Measurements from ENCODE around the gene QARS1. TPM values are rescaled to one million over a fixed set of nuclear protein-coding genes. Genes with fewer than 3 reads are reported as not detected.

The QARS1 gene
- polyA plus RNA-seq (2013, experiment 1 of 2): 229 TPM
- polyA plus RNA-seq (2013, experiment 2 of 2): 244 TPM

DNA sequence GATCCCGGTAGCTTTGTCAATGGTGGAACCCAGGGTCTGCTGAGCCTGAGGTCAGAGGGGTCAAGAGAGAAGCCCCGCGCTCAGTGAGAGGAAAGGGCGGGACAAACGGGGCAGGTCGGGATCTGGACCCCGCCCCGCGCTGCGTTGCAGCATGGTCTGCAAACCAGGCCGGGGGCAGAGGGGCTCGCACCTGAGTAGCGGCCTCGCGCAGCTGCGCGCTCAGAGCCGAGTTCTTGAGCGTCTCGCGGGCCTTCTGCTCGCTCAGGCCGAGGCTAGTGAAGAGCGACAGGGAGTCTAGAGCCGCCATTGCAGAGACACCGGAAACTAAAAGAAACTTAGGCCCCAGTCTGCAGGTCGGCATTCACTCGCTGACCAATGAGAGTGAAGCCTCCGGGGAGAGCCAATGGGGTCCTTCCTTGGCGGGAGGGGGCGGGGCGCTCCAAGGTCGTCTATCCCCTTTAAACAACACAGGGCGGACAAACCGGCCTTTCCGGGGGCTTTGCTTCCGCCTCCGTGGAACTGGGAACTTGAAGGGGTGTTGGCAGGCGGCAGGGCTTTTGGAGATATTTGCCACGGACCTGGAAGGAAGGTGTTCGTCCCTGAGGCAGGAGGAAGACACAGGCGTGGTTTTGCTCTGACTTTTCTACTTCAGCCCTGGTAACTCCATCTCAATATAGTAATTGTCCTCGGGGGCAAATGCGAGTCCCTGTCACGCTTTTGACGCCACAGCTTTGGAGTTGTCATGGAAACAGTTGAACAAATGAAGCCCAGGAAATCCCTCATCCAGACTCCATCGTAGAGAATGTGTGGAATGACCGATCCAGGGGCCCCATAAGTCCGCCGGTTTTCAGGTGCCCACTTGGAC lies at the start of gene QARS1:
TSS of gene QARS1 (minus strand) at position 331 of the 865 bp plus-strand sequence. CDS start at position 307, 24 bp downstream.
- H3K27me3 ChIP-seq (ENCODE audit: insufficient read depth, low read length): no peaks in the 10 kb centered on the region
- H3K36me3 ChIP-seq (ENCODE audit: insufficient read depth, low read length): peaks cover 63% of the 10 kb centered on the region
- 2% methylated on average over 50 of the region's 50 CpGs for WGBS
- H3K27ac ChIP-seq (ENCODE audit: low read depth, low read length): peak within 1 kb of the TSS; percentile 91
- H3K4me3 ChIP-seq (ENCODE audit: low read length): peak within 1 kb of the TSS; percentile 82
- peak within 1 kb of the TSS; percentile 97 for H3K9ac ChIP-seq (ENCODE audit: low read depth, low read length)
- peaks cover 8% of the 10 kb centered on the region; the same call in 1 of the 2 replicates for H3K4me1 ChIP-seq (ENCODE audit: insufficient read depth, low read length)
- H3K9me3 ChIP-seq (ENCODE audit: insufficient read depth, low read depth, low read length): no peaks in the 10 kb centered on the region

DNA sequence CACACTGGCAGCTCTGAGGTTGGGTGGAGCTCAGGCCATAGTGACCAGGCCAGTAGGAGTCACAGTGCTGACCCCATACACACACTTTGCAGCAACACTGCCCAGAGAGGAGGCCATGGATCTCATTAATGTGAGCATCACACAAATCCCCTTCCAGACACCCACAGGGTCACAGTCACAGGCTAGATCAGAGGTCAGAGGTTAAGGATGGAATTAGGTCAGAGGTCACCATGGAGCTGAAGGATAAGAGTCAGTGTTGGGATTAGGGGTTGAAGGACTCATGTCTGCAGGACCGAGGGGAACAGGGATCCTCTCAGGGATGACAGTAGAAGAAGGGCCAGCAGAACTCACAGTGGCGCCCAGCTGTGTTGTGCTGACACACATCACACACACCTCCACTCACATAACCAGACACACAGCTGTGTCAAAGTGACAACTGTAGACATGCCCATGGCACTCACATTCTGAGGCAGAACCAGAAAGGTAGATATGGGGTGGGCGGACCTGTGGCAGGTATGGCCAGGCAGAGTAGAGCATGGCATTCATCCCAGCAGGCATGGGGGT lies 48.9 kb upstream of the QARS1 start:
- no peak overlapping the region for H3K4me3 ChIP-seq (ENCODE audit: low read length)
- no peak overlapping the region for H3K27ac ChIP-seq (ENCODE audit: low read depth, low read length)
- peaks cover 5% of the 10 kb centered on the region; the same call in 1 of the 2 replicates for H3K27me3 ChIP-seq (ENCODE audit: insufficient read depth, low read length)
- H3K9ac ChIP-seq (ENCODE audit: low read depth, low read length): no peak overlapping the region
- no peaks in the 10 kb centered on the region for H3K9me3 ChIP-seq (ENCODE audit: insufficient read depth, low read depth, low read length)
- WGBS: 87% methylated on average over 3 of the region's 3 CpGs
- no peaks in the 10 kb centered on the region for H3K36me3 ChIP-seq (ENCODE audit: insufficient read depth, low read length)
- no peaks in the 10 kb centered on the region for H3K4me1 ChIP-seq (ENCODE audit: insufficient read depth, low read length)

DNA sequence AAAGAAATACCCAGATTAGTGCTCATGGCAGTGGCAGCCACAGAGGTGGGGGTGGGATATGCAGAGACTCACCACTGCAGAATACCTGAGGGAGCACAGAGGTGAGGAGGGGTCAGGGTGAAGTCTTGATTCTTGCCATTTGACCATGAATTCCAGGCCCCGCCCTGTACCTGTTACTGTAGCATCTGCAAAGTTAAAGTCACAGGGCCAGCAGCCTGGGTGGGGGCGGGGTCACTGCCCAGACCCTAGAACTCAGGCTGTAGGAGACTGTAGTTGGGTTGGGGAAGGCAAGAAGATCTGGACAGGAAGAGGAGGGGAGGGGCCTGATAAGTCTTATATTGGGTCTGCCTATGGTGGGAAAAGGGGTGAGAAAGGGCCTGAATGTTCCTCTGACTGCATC lies 47.1 kb upstream of the QARS1 start:
- no peak overlapping the region for H3K4me3 ChIP-seq (ENCODE audit: low read length)
- no peak overlapping the region for H3K27ac ChIP-seq (ENCODE audit: low read depth, low read length)
- 87% methylated on average over 2 of the region's 2 CpGs for WGBS
- no peaks in the 10 kb centered on the region for H3K36me3 ChIP-seq (ENCODE audit: insufficient read depth, low read length)
- H3K27me3 ChIP-seq (ENCODE audit: insufficient read depth, low read length): peaks cover 5% of the 10 kb centered on the region; the same call in 1 of the 2 replicates
- no peak overlapping the region for H3K9ac ChIP-seq (ENCODE audit: low read depth, low read length)
- H3K9me3 ChIP-seq (ENCODE audit: insufficient read depth, low read depth, low read length): no peaks in the 10 kb centered on the region
- H3K4me1 ChIP-seq (ENCODE audit: insufficient read depth, low read length): no peaks in the 10 kb centered on the region

DNA sequence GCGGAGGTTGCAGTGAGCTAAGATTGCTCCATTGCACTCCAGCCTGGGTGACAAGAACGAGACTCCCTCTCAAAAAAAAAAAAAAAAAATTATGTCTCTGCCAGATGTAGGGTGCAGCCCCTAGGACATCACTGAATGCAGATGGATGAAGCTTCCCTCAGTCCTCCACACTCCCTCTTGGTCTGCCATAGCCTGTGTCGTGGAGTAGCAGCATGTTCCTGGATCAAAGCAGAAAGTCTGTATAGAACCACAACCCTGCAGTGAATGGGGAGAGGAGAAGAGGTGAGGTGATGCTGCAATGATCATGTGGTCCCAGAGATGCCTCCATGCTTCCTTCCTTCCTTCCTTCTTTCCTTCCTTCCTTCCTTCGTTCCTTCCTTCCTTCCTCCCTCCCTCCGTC lies 43.6 kb upstream of the QARS1 start:
- H3K9me3 ChIP-seq (ENCODE audit: insufficient read depth, low read depth, low read length): no peaks in the 10 kb centered on the region
- no peak overlapping the region for H3K4me3 ChIP-seq (ENCODE audit: low read length)
- H3K27ac ChIP-seq (ENCODE audit: low read depth, low read length): no peak overlapping the region
- H3K27me3 ChIP-seq (ENCODE audit: insufficient read depth, low read length): peaks cover 5% of the 10 kb centered on the region; the same call in 1 of the 2 replicates
- no peak overlapping the region for H3K9ac ChIP-seq (ENCODE audit: low read depth, low read length)
- no peaks in the 10 kb centered on the region for H3K4me1 ChIP-seq (ENCODE audit: insufficient read depth, low read length)
- no peaks in the 10 kb centered on the region for H3K36me3 ChIP-seq (ENCODE audit: insufficient read depth, low read length)
- WGBS: 90% methylated on average over 5 of the region's 5 CpGs

DNA sequence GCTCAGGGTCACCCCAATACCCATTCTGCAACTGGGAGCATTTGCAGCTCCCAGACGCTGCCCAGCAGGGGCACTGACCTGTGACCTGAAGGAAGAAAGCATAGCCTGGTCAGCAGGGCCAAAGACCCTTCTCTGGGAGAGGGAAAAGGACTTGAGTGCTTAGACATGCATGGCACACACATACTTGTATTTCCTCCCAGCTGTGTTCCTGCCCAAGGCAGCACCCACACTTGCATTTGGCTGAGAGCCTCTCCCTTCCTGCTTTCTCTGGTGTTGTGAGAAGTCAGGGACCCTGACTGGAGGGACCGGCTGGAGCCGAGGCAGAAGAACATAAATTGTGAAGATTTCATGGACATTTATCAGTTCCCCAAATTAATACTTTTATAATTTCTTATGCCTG lies 35.5 kb upstream of the QARS1 start:
- Histone ChIP-seq H3K9me3 (ENCODE audit: insufficient read depth, low read depth, low read length) (peaks cover 9% of the 10 kb centered on the region; the same call in 1 of the 2 replicates), H3K36me3 (ENCODE audit: insufficient read depth, low read length) (no peaks in the 10 kb centered on the region), H3K9ac (ENCODE audit: low read depth, low read length) (no peak overlapping the region), H3K4me3 (ENCODE audit: low read length) (no peak overlapping the region), H3K27ac (ENCODE audit: low read depth, low read length) (no peak overlapping the region), H3K27me3 (ENCODE audit: insufficient read depth, low read length) (no peaks in the 10 kb centered on the region), H3K4me1 (ENCODE audit: insufficient read depth, low read length) (no peaks in the 10 kb centered on the region)
- 54% methylated on average over 1 of the region's 3 CpGs for WGBS

DNA sequence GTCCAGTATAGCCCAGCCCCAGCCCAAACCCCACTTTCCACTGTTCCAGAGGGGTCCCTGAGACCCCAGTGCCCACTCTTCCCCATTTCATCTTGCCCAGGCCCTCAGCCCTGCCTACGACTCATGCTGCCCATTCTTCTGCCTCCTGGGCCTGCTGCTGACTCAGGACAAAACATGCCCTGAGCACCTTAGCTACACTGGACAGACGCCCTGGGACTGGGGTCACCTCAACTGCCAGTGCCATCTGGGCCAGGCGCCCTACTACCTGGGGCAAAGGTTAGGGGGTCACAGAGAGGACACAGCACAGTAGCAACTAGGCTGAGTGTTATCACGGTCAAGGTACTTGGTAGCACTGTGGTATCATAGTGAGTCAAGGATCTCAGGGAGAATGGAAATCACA lies 30.9 kb upstream of the QARS1 start:
- Histone ChIP-seq H3K27me3 (ENCODE audit: insufficient read depth, low read length) (no peaks in the 10 kb centered on the region), H3K9me3 (ENCODE audit: insufficient read depth, low read depth, low read length) (no peaks in the 10 kb centered on the region), H3K4me1 (ENCODE audit: insufficient read depth, low read length) (peaks cover 9% of the 10 kb centered on the region; the same call in 1 of the 2 replicates), H3K4me3 (ENCODE audit: low read length) (no peak overlapping the region), H3K9ac (ENCODE audit: low read depth, low read length) (no peak overlapping the region), H3K27ac (ENCODE audit: low read depth, low read length) (no peak overlapping the region), H3K36me3 (ENCODE audit: insufficient read depth, low read length) (no peaks in the 10 kb centered on the region)
- WGBS: 86% methylated on average over 4 of the region's 4 CpGs

DNA sequence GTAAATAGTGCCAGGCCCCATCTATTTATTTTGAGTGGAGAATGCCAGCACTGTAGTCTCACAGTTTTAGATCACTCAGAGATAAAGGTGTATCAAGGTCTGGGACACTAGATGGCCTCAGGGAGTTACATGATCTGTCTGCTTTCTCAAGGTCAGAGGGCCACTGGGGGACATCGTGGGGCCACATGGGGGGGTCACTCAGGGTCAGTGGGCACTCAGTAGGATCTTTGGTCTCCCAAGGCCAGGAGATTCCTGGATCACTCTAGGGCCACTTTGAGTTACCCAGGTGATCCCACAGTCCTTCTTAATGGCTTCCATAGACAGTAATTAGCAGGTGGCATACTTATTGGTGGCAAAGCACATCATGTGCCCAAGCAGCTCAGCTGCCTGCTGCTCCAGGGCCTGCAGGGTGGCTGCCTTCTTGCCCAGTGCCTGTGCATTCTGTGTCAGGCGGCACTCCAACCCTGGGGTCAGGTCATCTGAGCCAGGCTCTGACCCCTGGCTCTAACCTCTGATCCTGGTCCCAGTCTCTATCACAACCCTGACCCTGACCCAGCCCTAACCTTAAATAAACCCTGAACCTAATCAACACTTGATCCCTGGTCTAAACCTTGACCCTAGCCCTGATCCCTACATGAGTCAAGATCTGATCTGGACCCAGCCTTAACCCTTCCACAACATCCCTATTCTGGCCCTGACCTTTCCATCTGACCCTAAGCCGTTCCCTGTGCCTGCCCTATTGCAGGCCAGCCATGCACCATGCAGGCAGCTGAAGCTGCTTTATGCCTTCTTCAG lies 30.1 kb upstream of the QARS1 start:
- no peak overlapping the region for H3K9ac ChIP-seq (ENCODE audit: low read depth, low read length)

DNA sequence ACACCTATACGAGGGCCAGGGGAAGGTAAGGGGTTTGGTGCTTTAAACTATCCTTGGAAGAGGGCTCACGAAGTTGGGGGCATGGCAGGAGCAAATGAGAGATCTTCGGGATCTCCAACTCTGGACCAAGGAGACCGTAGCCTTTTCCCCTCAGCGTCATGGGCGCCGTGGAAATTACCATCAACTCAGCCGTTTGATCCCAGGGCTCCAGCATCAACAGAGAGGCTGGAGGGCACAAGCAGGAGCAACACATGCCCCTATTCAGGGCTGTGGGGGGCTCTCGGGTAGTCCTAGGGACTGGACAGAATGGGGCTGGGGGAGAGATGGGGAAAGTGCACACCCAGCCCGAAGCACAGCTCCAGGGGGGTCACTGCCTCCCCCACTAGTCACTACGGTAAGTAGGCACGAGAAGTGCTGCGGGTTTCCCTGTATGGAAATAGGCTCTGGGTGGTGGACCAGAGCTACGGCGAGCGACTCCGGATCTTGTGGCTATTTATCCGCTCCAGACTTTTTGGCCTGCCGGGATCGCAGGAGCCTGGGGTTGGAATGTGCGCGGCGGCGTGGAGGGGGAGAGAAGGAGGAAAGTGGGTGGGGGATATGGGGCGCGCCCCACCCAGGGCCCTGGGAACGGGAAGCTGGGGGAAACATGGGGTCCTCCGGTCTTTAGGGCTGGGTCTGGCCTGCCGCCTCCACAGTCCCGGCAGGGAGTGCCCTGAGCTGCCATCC lies 28.8 kb upstream of the QARS1 start:
- H3K4me3 ChIP-seq (ENCODE audit: low read length): peak overlapping the region; percentile 89
- no peaks in the 10 kb centered on the region for H3K9me3 ChIP-seq (ENCODE audit: insufficient read depth, low read depth, low read length)
- H3K27ac ChIP-seq (ENCODE audit: low read depth, low read length): peak overlapping the region; percentile 58; the same call in 1 of the 2 replicates
- H3K4me1 ChIP-seq (ENCODE audit: insufficient read depth, low read length): peaks cover 9% of the 10 kb centered on the region; the same call in 1 of the 2 replicates
- H3K9ac ChIP-seq (ENCODE audit: low read depth, low read length): peak overlapping the region; percentile 63
- H3K36me3 ChIP-seq (ENCODE audit: insufficient read depth, low read length): no peaks in the 10 kb centered on the region
- H3K27me3 ChIP-seq (ENCODE audit: insufficient read depth, low read length): no peaks in the 10 kb centered on the region
- WGBS: under 1% methylated on average over 30 of the region's 30 CpGs

More for the DNA sequence above, 30.1 kb upstream of the QARS1 start:
- Histone ChIP-seq H3K4me3 (ENCODE audit: low read length) (0 out of 2 replicates have a peak overlapping the region, but pooled peaks have one; percentile 89), H3K27me3 (ENCODE audit: insufficient read depth, low read length) (no peaks in the 10 kb centered on the region), H3K27ac (ENCODE audit: low read depth, low read length) (no peak overlapping the region), H3K4me1 (ENCODE audit: insufficient read depth, low read length) (peaks cover 9% of the 10 kb centered on the region; the same call in 1 of the 2 replicates), H3K9me3 (ENCODE audit: insufficient read depth, low read depth, low read length) (no peaks in the 10 kb centered on the region), H3K36me3 (ENCODE audit: insufficient read depth, low read length) (no peaks in the 10 kb centered on the region)
- WGBS: 82% methylated on average over 3 of the region's 3 CpGs

DNA sequence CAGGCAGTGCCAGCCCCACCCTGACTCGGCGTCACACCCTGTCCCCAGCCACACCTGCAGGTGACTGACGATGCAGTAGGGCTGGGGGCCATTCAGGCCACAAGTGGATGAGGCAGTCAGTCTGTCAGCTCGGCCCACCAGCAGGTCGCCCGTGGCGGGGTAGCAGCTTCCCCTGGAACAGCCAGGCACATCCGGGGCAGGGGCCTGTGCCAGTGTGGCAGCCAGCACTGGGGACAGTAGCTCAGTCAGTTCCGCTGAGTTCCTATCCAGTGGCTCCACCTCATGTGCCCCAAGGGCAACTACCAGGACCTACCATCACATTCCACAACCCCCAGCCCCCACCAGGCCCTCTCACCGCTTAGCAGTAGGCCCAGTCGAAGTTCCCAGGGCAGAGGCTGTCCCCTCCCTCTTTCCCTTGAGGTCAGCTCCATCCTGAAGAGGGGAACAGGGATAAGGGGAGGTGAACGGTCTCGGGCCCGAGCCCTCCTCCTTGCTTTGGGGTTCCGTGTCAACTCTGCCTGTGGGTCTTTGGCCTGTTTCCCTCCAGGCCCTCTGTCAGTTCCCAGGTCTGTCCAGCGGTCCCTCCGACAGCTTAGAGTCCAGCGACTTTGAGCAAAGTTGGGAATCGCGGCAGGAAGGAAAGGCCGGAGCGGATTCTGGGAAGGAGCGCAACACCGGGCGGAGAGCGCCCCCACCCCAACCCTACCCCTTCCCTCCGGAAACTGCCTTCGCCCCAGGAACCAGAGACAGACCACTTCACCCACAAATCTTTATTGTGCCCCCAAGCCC lies 28.1 kb upstream of the QARS1 start, which contains the start of gene LAMB2:
TSS of gene LAMB2 (minus strand) at position 614 of the 789 bp plus-strand sequence. CDS start at position 431, 183 bp downstream.
- Histone ChIP-seq H3K36me3 (ENCODE audit: insufficient read depth, low read length) (no peaks in the 10 kb centered on the region), H3K4me1 (ENCODE audit: insufficient read depth, low read length) (peaks cover 9% of the 10 kb centered on the region; the same call in 1 of the 2 replicates), H3K9me3 (ENCODE audit: insufficient read depth, low read depth, low read length) (no peaks in the 10 kb centered on the region), H3K27ac (ENCODE audit: low read depth, low read length) (peak within 1 kb of the TSS; percentile 78; the same call in 1 of the 2 replicates), H3K9ac (ENCODE audit: low read depth, low read length) (peak within 1 kb of the TSS; percentile 63), H3K27me3 (ENCODE audit: insufficient read depth, low read length) (no peaks in the 10 kb centered on the region), H3K4me3 (ENCODE audit: low read length) (peak within 1 kb of the TSS; percentile 89)
- 4% methylated on average over 28 of the region's 28 CpGs for WGBS

DNA sequence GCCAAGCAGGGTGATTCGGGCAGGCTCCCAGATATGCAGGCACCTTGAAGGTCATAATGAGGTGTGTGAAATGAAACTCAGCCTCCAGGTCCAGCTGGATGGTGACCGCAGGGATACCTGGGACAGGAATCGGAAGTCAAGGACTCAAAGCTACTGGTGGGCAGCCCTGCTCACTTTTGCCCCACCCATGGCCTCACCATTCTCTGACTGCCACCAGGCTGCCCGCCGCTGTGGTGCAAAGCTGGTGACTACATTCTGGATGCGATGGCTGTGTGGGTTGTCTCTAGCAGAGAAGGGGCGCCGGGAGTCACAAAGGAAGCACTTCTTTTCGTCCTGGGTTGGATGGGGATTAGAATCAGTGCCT lies 27.5 kb upstream of the QARS1 start:
- H3K4me3 ChIP-seq (ENCODE audit: low read length): peak overlapping the region; percentile 89
- H3K27me3 ChIP-seq (ENCODE audit: insufficient read depth, low read length): no peaks in the 10 kb centered on the region
- peak overlapping the region; percentile 78; the same call in 1 of the 2 replicates for H3K27ac ChIP-seq (ENCODE audit: low read depth, low read length)
- no peaks in the 10 kb centered on the region for H3K36me3 ChIP-seq (ENCODE audit: insufficient read depth, low read length)
- WGBS: 59% methylated on average over 9 of the region's 9 CpGs
- peaks cover 9% of the 10 kb centered on the region; the same call in 1 of the 2 replicates for H3K4me1 ChIP-seq (ENCODE audit: insufficient read depth, low read length)
- peak overlapping the region; percentile 63 for H3K9ac ChIP-seq (ENCODE audit: low read depth, low read length)
- no peaks in the 10 kb centered on the region for H3K9me3 ChIP-seq (ENCODE audit: insufficient read depth, low read depth, low read length)

Measured in HUES64 (cell line).